Renal cortical epithelial cell (primary cell): ENCODE data around the gene GCNT2. TPM values are rescaled to one million over a fixed set of nuclear protein-coding genes. Genes with fewer than 3 reads are reported as not detected.
A peak's percentile ranks its signal among the peaks of the same experiment; 100 is the strongest.
"Not testable (repeated sequence)": the region's sequence is repeated elsewhere in the genome, so short reads cannot be mapped to it uniquely, and the experiment has no call there.

Experiments
- DNase-seq: peaks from one replicate; pipeline ENCODE4 v3.0.0-alpha.2; 2011; ENCODE audit warnings: low read depth
- total RNA-seq: library from RNA; depleted of rRNA; stranded (reverse); fragments of >200 nt; gene quantifications from 2 replicates; pipeline ENCODE4 v1.2.3, GENCODE V29; 2014

GCNT2 gene
- total RNA-seq, 1 donor from 2014 or later, result 59.4 TPM

DNA sequence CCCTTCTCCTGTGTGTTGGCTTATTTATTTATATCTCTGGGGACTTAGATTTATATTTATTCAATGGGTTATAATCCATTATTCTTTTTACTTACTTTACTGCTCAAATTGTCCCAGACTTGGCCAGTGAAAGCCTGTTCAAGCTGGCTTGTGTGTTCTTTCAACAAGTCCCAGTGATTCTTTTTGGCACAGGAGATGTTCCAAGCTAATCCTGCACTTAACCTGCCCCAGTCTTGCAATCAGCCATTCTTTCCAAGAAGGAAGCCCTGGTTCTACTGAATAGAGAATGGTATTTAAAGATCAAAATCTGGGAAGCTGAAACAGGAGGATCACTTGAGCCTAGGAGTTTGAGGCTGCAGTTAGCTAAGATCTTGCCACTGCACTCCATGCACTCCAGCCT lies 26.7 kb downstream of the GCNT2 start:
- no peak for DNase-seq

GRCh38 chr6:10550764-10551163 lies 29.6 kb downstream of the GCNT2 start:
- no peak for DNase-seq

DNA sequence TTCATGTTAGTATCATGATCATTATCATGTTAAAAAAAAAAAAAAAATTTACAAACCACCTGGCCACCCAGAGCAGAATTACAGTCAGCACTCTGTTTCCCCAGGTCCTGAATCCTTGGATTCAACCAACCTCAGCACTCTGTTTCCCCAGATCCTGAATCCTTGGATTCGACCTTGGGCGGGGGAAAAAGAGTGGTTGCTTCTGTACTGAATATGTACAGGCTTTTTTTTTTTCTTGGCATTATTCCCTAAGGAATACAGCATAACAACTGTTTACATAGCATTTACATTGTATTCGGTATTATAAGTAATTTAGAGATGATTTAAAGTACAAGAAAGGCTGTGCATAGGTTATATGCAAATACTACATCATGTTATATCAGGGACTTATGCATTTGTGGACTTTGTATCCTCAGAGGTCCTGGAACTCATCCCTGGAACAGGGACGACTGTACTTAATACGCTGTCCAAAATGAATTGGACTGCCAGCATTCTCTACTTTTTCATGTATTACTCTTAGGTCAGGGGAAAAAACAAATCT lies 31.2 kb downstream of the GCNT2 start:
- DNase-seq, result no peak

GRCh38 chr6:10553871-10554270 lies 32.7 kb downstream of the GCNT2 start:
- DNase-seq, result no peak

DNA sequence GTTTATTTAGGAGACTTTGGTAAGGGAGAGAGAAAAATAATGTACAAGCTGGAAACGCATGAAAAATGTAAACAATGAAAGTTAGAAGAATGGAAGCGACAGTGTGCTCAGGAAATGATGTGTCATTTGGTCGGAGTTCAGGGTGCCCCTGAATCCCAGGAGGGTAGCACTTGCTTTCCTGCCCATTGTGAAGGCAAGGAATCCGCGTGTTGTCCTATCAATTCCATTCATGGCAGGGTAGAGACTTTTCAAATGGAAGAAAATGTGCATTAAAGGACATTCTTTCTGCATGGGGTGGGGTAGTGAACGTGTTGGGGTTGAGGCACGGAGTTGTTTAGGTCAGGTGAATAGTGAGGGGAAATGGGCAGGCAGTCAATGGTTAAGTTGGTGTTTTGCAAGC lies 33.7 kb downstream of the GCNT2 start:
- DNase-seq, result no peak

- DNase-seq, result no peak
Observed at GRCh38 chr6:10555625-10556309, 34.6 kb downstream of the GCNT2 start.

DNA sequence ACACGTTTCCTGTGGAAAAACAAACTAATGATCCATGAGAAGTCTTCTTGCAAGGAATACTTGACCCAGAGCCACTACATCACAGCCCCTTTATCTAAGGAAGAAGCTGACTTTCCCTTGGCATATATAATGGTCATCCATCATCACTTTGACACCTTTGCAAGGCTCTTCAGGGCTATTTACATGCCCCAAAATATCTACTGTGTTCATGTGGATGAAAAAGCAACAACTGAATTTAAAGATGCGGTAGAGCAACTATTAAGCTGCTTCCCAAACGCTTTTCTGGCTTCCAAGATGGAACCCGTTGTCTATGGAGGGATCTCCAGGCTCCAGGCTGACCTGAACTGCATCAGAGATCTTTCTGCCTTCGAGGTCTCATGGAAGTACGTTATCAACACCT lies 35.4 kb downstream of the GCNT2 start:
- no peak for DNase-seq

DNA sequence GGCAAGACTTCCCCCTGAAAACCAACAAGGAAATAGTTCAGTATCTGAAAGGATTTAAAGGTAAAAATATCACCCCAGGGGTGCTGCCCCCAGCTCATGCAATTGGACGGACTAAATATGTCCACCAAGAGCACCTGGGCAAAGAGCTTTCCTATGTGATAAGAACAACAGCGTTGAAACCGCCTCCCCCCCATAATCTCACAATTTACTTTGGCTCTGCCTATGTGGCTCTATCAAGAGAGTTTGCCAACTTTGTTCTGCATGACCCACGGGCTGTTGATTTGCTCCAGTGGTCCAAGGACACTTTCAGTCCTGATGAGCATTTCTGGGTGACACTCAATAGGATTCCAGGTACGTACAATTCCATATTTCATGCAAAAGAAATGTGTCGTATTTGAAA lies 35.8 kb downstream of the GCNT2 start:
- DNase-seq, result no peak

DNA sequence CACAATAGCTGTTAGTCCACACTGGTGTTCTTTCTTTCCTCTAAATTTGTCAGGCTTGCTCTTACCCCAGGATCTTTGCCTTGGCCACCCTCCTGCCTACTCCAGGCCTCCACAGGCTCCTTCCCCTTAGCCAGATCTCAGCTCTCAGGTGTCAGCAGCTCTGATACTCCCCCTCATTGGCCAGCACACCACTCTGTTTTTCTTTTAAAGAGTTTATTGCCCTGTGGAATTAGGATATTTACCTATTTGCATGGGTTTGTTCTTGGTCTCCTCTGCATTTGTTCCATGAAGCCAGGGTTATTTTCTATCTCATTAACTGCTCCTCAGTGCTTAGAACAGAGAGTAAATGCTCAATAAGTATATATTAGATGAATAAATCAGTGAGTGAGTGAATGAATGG lies 36.8 kb downstream of the GCNT2 start:
- DNase-seq, result no peak

DNA sequence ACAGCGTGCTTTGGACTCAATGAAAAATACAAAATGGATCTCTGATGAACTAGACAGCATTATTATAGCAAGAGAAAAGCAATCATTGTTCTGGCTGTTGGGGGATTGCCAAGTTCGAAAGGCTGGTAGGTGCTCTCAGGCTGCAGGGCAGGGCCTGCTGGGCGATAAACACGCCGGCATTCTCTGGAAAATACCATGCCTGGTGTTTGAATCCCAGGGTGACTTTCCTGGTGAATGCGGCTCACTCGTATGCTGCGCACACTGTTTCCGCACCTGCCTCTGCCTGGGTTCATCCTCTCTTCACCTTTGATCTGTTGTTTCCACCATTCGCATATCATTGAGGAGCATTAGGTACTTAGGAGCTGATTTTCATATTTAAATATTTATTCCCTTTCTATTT lies 37.4 kb downstream of the GCNT2 start:
- DNase-seq, result no peak

DNA sequence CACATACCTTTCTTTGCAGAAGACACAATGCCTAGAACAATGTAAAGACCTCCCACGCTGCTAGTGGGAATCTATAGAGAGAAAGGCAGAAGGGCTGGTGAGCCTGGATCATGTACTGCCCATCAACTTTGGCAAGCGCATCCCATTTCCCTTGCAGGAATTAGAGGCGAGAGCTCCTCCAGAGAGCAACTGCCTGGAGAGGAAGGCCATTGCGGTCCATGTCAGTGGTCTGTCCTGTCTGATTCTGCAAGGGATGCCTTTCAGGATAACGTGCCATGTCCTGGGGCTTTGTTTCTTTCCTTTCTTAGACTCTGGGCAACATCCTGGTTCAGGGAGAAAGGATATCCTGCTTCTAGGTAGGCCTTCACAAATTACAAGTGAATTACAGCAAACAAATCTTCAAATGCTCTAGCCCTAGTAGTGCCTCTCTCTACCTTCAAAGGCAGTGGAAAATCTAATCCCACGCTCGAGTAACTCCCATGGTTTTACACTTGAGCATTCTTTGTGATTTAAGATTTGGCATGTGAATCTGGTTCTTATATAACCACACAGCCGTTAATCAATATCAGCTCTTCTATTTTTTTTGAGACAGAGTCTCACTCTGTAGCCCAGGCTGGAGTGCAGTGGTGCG lies 38.5 kb downstream of the GCNT2 start:
- peak; percentile 18 for DNase-seq

- DNase-seq, result no peak
Observed at GRCh38 chr6:10561611-10562199, 40.6 kb downstream of the GCNT2 start.

DNA sequence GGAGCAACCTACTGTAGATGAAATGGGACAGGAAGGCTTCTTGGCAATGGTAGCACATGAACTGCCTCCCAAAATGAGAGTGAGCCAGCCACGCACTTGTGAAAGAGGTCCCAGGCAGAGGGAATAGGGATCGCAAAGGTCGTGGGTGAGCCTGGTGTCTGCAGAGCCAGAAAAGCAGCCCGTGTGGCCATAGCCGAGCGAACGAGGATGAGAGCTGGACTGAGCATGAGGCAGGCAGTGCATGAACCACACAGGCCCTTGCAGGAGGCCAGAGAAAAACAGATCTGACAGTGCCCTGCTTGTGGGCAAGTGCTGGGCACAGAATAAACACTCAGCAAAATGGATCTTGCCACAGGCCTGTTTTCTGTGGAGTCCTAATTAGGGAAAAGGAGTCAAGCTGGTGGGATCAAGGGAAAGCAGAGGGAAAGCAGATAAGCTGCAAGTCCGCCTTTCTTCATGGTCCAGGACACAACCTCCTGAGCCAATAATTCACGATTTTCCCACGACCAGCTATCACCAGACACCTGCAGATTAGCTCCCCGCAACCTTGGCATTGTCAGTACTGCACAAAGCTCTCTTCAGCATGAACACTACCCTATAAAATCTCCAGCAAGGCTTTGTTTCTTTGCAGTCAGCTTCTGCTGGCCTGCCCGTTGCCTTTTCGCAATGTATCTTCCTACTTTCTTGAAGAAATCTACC lies 44.0 kb downstream of the GCNT2 start:
- no peak for DNase-seq

- no peak for DNase-seq
Observed at GRCh38 chr6:10565913-10566312, 44.8 kb downstream of the GCNT2 start.

DNA sequence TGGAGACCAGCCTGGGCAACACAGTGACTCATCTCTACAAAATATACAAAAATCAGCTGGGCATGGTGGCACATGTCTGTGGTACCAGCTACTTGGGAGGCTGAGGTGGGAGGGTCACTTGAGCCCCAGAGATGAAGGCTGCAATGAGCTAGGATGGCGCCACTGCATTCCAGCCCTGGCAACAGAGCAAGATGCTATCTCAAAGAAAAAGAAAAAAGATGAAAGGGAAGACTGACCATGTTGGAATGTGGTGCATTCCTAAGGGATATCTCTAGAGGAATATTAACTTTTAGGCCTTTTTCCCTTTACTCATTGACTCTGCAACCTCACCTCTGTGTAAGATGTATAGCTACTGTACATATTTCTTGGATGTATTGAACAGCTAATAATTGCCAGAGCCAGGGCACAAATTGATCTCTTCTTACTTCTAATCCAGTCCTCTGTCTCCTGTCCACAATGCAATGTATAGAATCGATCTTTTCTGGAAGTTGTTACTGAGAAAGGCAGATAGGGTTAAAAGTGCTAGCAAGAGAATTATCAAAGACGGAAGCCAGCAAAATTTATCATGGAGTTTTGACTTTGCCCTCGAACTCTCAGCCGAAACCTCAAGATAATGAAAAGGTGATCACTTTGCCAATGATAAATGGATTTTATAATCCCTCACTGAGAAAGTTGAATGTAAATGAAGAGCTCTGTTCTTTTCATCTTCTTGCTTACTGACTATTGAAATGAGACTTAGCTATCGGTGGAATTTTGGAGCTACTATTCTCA lies 46.3 kb downstream of the GCNT2 start:
- peak; percentile 25 for DNase-seq

DNA sequence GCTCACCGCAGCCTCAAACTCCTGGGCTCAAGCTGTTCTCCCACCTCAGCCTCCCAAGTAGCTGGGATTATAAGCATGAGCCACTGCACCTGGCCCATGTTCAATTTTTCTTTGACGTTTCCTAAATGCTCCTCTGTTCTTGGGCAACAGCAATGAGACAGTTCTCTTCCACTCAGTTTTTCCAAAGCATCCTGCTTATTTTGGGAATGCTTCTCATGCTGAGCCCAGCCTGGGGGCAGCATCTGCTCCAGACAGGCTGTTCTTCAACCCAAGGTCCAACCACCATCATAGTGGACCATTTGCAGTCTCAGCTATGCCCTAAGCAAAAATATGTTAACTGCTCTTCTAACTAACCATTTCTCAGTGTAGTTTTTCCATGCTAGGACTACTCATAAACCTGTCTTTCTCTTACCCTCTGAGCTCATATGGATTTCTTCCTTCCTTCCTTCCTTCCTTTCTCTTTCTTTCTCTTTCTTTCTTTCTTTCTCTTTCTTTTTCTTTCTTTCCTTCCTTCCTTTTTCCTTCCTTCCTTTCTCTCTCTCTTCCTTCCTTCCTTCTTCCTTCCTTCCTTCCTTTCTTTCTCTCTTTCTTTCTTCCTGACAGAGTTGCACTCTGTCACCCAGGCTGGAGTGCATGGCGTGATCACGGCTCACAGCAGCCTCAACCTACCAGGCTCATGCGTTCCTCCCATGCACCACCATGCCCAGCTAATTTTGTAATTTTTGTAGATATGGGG lies 48.4 kb downstream of the GCNT2 start:
- no peak for DNase-seq

- DNase-seq, result not testable (repeated sequence)
Observed at GRCh38 chr6:10575519-10575918, 54.4 kb downstream of the GCNT2 start.

GRCh38 chr6:10576226-10576625 lies 55.1 kb downstream of the GCNT2 start:
- DNase-seq, result no peak

DNA sequence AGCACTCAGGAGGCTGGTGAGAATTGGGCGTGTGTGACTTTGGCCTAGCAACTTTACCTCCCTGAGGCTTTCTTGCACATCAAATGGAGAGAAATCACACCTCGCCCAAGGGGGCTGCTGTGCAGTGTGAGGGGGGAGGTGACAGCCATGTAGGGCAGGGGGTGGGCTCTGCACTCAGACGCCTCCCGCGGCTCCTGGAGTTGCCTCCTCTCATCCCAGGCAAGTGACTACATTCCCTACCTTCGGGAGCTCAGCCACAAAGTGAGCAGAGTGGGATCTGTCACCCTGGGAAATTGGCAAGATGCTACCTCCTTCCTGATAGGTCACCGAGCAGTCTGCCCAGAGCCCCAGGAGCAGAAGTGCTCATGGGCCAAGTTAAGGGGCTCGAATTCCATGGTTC lies 56.0 kb downstream of the GCNT2 start:
- DNase-seq, result no peak

GRCh38 chr6:10578723-10579122 lies 57.6 kb downstream of the GCNT2 start:
- no peak for DNase-seq

DNA sequence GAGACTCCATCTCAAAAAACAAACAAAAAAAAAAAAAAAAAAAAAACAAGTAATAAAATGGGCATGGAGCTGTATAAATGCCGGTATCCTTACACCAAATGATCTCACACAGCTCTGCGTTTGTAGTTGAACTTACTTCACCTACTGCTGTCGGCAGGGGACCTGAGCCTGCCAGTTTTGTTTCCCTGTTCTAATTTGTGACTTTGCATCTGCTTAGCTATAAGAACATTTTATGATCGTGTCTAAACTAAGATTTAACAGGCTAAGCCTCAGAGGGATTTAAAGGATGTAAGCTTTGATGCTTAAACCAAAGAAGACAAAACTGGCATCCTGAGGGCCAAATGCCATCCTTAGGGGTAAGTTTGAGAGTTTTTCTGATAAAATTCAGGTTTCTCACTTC lies 58.7 kb downstream of the GCNT2 start:
- DNase-seq, result no peak
